SU-DHL-6 (cell line): ENCODE data around the gene RNASET2.

Source experiments
- EZH2phosphoT487 ChIP-seq: fragments of 200-600 bp; sonication (generic), shearing (Covaris generic); conservative IDR thresholded peaks from 2 replicates; pipeline ENCODE4 v1.6.1; 2018; ENCODE audit warnings: mild to moderate bottlenecking, antibody characterized with exemption, low read length, moderate library complexity, mixed read lengths
- TF ChIP-seq, protein P1 (sequence below): fragments of 200-600 bp; sonication (generic); IDR thresholded peaks from one replicate; pipeline ENCODE4 v1.5.1; 2017; ENCODE audit warnings: antibody characterized with exemption, mild to moderate bottlenecking, low read length, moderate library complexity; ENCODE audit not compliant: insufficient read depth, poor library complexity, severe bottlenecking

DNA sequence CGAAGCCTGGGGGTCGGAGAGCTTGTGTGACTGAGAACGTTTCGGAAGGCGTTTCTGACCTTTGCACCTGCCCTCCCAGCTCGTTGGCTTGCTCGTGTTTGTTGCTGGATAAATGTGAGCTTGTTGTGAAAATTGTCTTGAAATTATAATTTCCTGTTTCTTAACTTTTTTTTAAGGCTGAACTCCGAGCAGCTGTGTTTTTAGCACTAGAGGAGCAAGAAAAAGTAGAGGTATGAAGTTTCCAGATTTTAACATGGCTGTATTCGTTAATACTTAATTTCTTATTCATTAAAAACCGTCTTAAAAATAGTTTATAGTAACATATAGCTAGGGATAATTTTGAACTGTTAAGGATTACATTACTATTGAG lies 43.5 kb upstream of the RNASET2 start:
- TF ChIP-seq, protein P1, sequence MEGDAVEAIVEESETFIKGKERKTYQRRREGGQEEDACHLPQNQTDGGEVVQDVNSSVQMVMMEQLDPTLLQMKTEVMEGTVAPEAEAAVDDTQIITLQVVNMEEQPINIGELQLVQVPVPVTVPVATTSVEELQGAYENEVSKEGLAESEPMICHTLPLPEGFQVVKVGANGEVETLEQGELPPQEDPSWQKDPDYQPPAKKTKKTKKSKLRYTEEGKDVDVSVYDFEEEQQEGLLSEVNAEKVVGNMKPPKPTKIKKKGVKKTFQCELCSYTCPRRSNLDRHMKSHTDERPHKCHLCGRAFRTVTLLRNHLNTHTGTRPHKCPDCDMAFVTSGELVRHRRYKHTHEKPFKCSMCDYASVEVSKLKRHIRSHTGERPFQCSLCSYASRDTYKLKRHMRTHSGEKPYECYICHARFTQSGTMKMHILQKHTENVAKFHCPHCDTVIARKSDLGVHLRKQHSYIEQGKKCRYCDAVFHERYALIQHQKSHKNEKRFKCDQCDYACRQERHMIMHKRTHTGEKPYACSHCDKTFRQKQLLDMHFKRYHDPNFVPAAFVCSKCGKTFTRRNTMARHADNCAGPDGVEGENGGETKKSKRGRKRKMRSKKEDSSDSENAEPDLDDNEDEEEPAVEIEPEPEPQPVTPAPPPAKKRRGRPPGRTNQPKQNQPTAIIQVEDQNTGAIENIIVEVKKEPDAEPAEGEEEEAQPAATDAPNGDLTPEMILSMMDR: no peak
- TF ChIP-seq EZH2phosphoT487: no peak
